Activated gamma-delta T cell (primary cell): ENCODE results near the gene RASD1.
A peak's percentile ranks its signal among the peaks of the same experiment; 100 is the strongest.
"Not testable (repeated sequence)": the region's sequence is repeated elsewhere in the genome, so short reads cannot be mapped to it uniquely, and the experiment has no call there.

Experiments
- DNase-seq: peaks from one replicate; lab custom pipeline; 2025; lab: John Stamatoyannopoulos, UW

Gene RASD1

GRCh38 chr17:17497065-17497844 lies 1.1 kb upstream of the RASD1 start:
- no peak for DNase-seq

- DNase-seq, result no peak
Measured at GRCh38 chr17:17495536-17496188, 533 bp downstream of the RASD1 start.

- DNase-seq, result no peak
Measured at GRCh38 chr17:17494870-17495535, 1.2 kb downstream of the RASD1 start.

GRCh38 chr17:17494499-17494869 lies 1.7 kb downstream of the RASD1 start:
- DNase-seq, result no peak

GRCh38 chr17:17493986-17494466 lies 2.2 kb downstream of the RASD1 start:
- DNase-seq, result no peak

GRCh38 chr17:17493249-17493985 lies 2.8 kb downstream of the RASD1 start:
- DNase-seq, result no peak

- no peak for DNase-seq
Measured at GRCh38 chr17:17492571-17492970, 3.6 kb downstream of the RASD1 start.

GRCh38 chr17:17492085-17492484 lies 4.1 kb downstream of the RASD1 start:
- DNase-seq, result no peak

GRCh38 chr17:17491546-17491988 lies 4.6 kb downstream of the RASD1 start:
- DNase-seq, result no peak

- DNase-seq, result no peak
Measured at GRCh38 chr17:17491031-17491471, 5.1 kb downstream of the RASD1 start.

- DNase-seq, result no peak
Measured at GRCh38 chr17:17487998-17488397, 8.2 kb downstream of the RASD1 start.

- not testable (repeated sequence) for DNase-seq
Measured at GRCh38 chr17:17486416-17486815, 9.8 kb downstream of the RASD1 start.

- no peak for DNase-seq
Measured at GRCh38 chr17:17485420-17485819, 10.8 kb downstream of the RASD1 start.

- DNase-seq, result no peak
Measured at GRCh38 chr17:17484451-17484899, 11.7 kb downstream of the RASD1 start.

- no peak for DNase-seq
Measured at GRCh38 chr17:17481860-17482259, 14.3 kb downstream of the RASD1 start.

GRCh38 chr17:17480593-17481148 lies 15.5 kb downstream of the RASD1 start:
- no peak for DNase-seq

GRCh38 chr17:17479209-17479608 lies 17.0 kb downstream of the RASD1 start:
- no peak for DNase-seq

- DNase-seq, result peak; percentile 94
Measured at GRCh38 chr17:17476865-17477467, 19.2 kb downstream of the RASD1 start, which contains the start of gene MED9. TSS of gene MED9 (plus strand) at chr17:17477000. CDS start at chr17:17477042, 42 bp downstream.

GRCh38 chr17:17474341-17474740 lies 21.9 kb downstream of the RASD1 start:
- DNase-seq, result no peak

- no peak for DNase-seq
Measured at GRCh38 chr17:17472333-17472920, 23.8 kb downstream of the RASD1 start.

- DNase-seq, result no peak
Measured at GRCh38 chr17:17469996-17470395, 26.2 kb downstream of the RASD1 start.
